Trophoblast cell (in vitro differentiated cells and primary cell): ENCODE results near the gene AGMO.

Experiments used
- DNase-seq, 2 donors: peaks; one replicate each; pipeline ENCODE4 v3.0.0-alpha.2; 2016
- H2AFZ ChIP-seq: 2 replicates; pipeline ENCODE4 v1.6.1; 2013; ENCODE audit warnings: low read length, moderate library complexity, mild to moderate bottlenecking; ENCODE audit not compliant: insufficient read depth, poor library complexity
- H2AK5ac ChIP-seq: 2 replicates; pipeline ENCODE4 v1.6.1; 2013; ENCODE audit warnings: mild to moderate bottlenecking, low read length
- H2BK120ac ChIP-seq: 2 replicates; pipeline ENCODE4 v1.6.1; 2013; ENCODE audit warnings: low read length, mild to moderate bottlenecking, moderate library complexity; ENCODE audit not compliant: insufficient read depth, poor library complexity
- H2BK12ac ChIP-seq: 2 replicates; pipeline ENCODE4 v1.6.1; 2013; ENCODE audit warnings: mild to moderate bottlenecking, low read length, moderate library complexity
- H2BK5ac ChIP-seq: 2 replicates; pipeline ENCODE4 v1.6.1; 2013; ENCODE audit warnings: low read length, low read depth, moderate library complexity, mild to moderate bottlenecking; ENCODE audit not compliant: poor library complexity
- H3K14ac ChIP-seq: 2 replicates; pipeline ENCODE4 v1.6.1; 2013; ENCODE audit warnings: mild to moderate bottlenecking, low read length
- H3K18ac ChIP-seq: 2 replicates; pipeline ENCODE4 v1.6.1; 2013; ENCODE audit warnings: mild to moderate bottlenecking, low read length
- H3K23ac ChIP-seq: 2 replicates; pipeline ENCODE4 v1.6.1; 2013; ENCODE audit warnings: low read length
- H3K27ac ChIP-seq: 2 replicates; pipeline ENCODE4 v1.5.1; 2013; ENCODE audit warnings: low read depth, mild to moderate bottlenecking, inconsistent platforms, low read length, moderate library complexity
- H3K27me3 ChIP-seq: 2 replicates; pipeline ENCODE4 v1.6.1; 2013; ENCODE audit warnings: inconsistent platforms, mild to moderate bottlenecking, low read length, moderate library complexity; ENCODE audit not compliant: insufficient read depth
- H3K36me3 ChIP-seq, 2 experiments: 1 replicate in 1 of 2; 2 replicates in 1 of 2; pipeline ENCODE4 v1.6.1; 2013; ENCODE audit warnings: low read length in 2 of 2, mild to moderate bottlenecking in 2 of 2, moderate library complexity in 1 of 2; ENCODE audit not compliant: insufficient read depth in 2 of 2, control insufficient read depth in 1 of 2
- H3K4ac ChIP-seq: 2 replicates; pipeline ENCODE4 v1.6.1; 2013; ENCODE audit warnings: low read depth, mild to moderate bottlenecking, low read length, moderate library complexity
- H3K4me1 ChIP-seq, 2 experiments: 1 replicate in 1 of 2; 2 replicates in 1 of 2; pipeline ENCODE4 v1.6.1; 2013; ENCODE audit warnings: low read length in 2 of 2, mild to moderate bottlenecking in 2 of 2, moderate library complexity in 1 of 2; ENCODE audit not compliant: insufficient read depth in 2 of 2, control insufficient read depth in 1 of 2
- H3K4me2 ChIP-seq: 2 replicates; pipeline ENCODE4 v1.6.1; 2013; ENCODE audit warnings: inconsistent platforms, mild to moderate bottlenecking, low read length, moderate library complexity
- H3K4me3 ChIP-seq: 2 replicates; pipeline ENCODE4 v1.5.1; 2013; ENCODE audit warnings: mild to moderate bottlenecking, low read depth, low read length, inconsistent platforms
- H3K79me1 ChIP-seq: one replicate; pipeline ENCODE4 v1.6.1; 2013; ENCODE audit warnings: low read length
- H3K79me2 ChIP-seq: 2 replicates; pipeline ENCODE4 v1.6.1; 2013; ENCODE audit warnings: low read length, mild to moderate bottlenecking; ENCODE audit not compliant: control insufficient read depth, insufficient read depth, poor library complexity
- H3K9ac ChIP-seq: 2 replicates; pipeline ENCODE4 v1.6.1; 2013; ENCODE audit warnings: mild to moderate bottlenecking, low read length
- H3K9me3 ChIP-seq: 2 replicates; pipeline ENCODE4 v1.6.1; 2013; ENCODE audit warnings: low read depth, mild to moderate bottlenecking, control low read depth, inconsistent platforms, low read length; ENCODE audit not compliant: insufficient read depth
- H4K12ac ChIP-seq: 2 replicates; pipeline ENCODE4 v1.6.1; 2013; ENCODE audit warnings: low read depth, mild to moderate bottlenecking, low read length, moderate library complexity
- H4K8ac ChIP-seq: 2 replicates; pipeline ENCODE4 v1.6.1; 2013; ENCODE audit warnings: low read depth, mild to moderate bottlenecking, low read length, moderate library complexity
- H4K91ac ChIP-seq: one replicate; pipeline ENCODE4 v1.6.1; 2013; ENCODE audit warnings: low read depth, mild to moderate bottlenecking, low read length, moderate library complexity
- WGBS: extraction: QIAGEN DNeasy Blood & Tissue Kit; methylation state at CpG from one replicate; pipeline ENCODE4 v1.1.7; 2013; ENCODE audit warnings: missing lambda C conversion rate; ENCODE audit not compliant: insufficient read length, insufficient coverage; ENCODE audit errors: extremely low coverage; 5-methylcytosine and 5-hydroxymethylcytosine counted together

Gene AGMO

DNA sequence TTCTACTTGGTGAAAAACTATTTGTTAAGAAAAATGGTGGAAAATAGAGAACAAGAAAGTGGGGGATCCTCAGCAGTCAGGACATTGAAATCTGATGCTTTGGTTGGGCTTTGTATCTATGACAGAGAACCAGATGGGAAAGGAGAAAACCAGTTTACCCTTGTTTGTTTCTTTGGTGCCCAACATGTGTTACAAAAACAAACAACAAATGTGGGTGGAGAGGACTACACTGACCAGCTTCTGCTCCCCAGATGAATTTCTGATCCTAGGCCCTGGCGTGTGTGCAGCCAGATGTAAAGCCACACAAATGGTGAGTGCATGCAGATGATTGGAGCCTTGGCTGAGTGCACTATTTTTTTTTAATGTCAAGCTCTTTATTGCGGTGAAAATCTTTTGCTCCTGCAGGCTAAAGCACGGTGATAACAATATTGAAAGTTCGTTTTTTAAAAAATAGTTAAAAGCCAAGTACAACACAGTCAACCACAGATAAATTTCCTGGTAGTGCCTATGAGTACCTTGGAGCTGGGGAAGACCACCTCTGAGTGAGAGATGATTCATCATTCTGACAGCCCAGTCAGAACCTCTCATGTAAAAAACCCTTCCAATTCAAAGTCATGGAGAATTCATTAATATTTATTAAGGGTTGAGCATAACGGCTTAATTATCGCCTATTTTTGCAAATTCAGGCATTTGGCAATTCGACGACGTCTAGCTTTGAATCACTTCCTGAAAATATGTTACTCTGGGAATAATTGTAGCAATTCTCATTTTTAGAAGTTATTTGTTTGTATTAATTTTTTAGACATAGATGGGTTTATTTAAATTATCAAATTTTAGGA is 163.7 kb downstream of the AGMO start:
- no peak for DNase-seq
- H3K4me1 ChIP-seq: no peaks in the 10 kb centered on the region
- H3K4me2 ChIP-seq: no peak overlapping the region
- no peak overlapping the region for H3K4ac ChIP-seq
- H3K18ac ChIP-seq: no peak overlapping the region
- H2BK12ac ChIP-seq: no peak overlapping the region
- no peaks in the 10 kb centered on the region for H3K79me1 ChIP-seq
- H3K4me3 ChIP-seq: no peak overlapping the region
- H3K23ac ChIP-seq: no peak overlapping the region
- no peak overlapping the region for H4K91ac ChIP-seq
- no peak overlapping the region for H3K27ac ChIP-seq
- H2AK5ac ChIP-seq: no peak overlapping the region
- no peak overlapping the region for H2AFZ ChIP-seq
- no peaks in the 10 kb centered on the region for H3K27me3 ChIP-seq
- no peaks in the 10 kb centered on the region for H3K79me2 ChIP-seq
- no CpG with 5 or more reads among the region's 9 CpGs for WGBS
- H2BK120ac ChIP-seq: no peak overlapping the region
- H3K14ac ChIP-seq: no peak overlapping the region
- no peak overlapping the region for H4K8ac ChIP-seq
- no peaks in the 10 kb centered on the region for H3K36me3 ChIP-seq
- H4K12ac ChIP-seq: no peak overlapping the region
- H3K9me3 ChIP-seq: peaks cover 3% of the 10 kb centered on the region
- H3K9ac ChIP-seq: no peak overlapping the region
- H2BK5ac ChIP-seq: no peak overlapping the region

- no peak overlapping the region for H2AFZ ChIP-seq
- H3K27me3 ChIP-seq: no peaks in the 10 kb centered on the region
- H3K79me2 ChIP-seq: no peaks in the 10 kb centered on the region
- H3K18ac ChIP-seq: no peak overlapping the region
- H3K79me1 ChIP-seq: no peaks in the 10 kb centered on the region
- no CpG with 5 or more reads among the region's 43 CpGs for WGBS
- no peak overlapping the region for H4K91ac ChIP-seq
- H3K9ac ChIP-seq: no peak overlapping the region
- no peak overlapping the region for H3K27ac ChIP-seq
- H3K36me3 ChIP-seq: no peaks in the 10 kb centered on the region
- no peak overlapping the region for H2BK12ac ChIP-seq
- no peaks in the 10 kb centered on the region for H3K4me1 ChIP-seq
- H3K23ac ChIP-seq: no peak overlapping the region
- H3K4me3 ChIP-seq: no peak overlapping the region
- no peak overlapping the region for H2BK120ac ChIP-seq
- peaks cover 3% of the 10 kb centered on the region for H3K9me3 ChIP-seq
- H3K14ac ChIP-seq: no peak overlapping the region
- H4K12ac ChIP-seq: no peak overlapping the region
- no peak overlapping the region for H3K4ac ChIP-seq
- no peak overlapping the region for H3K4me2 ChIP-seq
- no peak for DNase-seq
- no peak overlapping the region for H2BK5ac ChIP-seq
- H2AK5ac ChIP-seq: no peak overlapping the region
- no peak overlapping the region for H4K8ac ChIP-seq
Observed at GRCh38 chr7:15397159-15397550, 164.7 kb downstream of the AGMO start.

- Histone ChIP-seq H3K4me3 (no peak overlapping the region), H3K36me3 (no peaks in the 10 kb centered on the region), H2AFZ (no peak overlapping the region), H3K14ac (no peak overlapping the region), H3K79me2 (no peaks in the 10 kb centered on the region), H3K23ac (no peak overlapping the region), H2BK12ac (no peak overlapping the region), H3K9me3 (peaks cover 3% of the 10 kb centered on the region), H3K27ac (no peak overlapping the region), H3K27me3 (no peaks in the 10 kb centered on the region), H2AK5ac (no peak overlapping the region), H3K4me2 (no peak overlapping the region), H2BK120ac (no peak overlapping the region), H3K4me1 (no peaks in the 10 kb centered on the region), H3K18ac (no peak overlapping the region), H3K9ac (no peak overlapping the region), H4K91ac (no peak overlapping the region), H4K12ac (no peak overlapping the region), H3K4ac (no peak overlapping the region), H4K8ac (no peak overlapping the region), H2BK5ac (no peak overlapping the region), H3K79me1 (no peaks in the 10 kb centered on the region)
- WGBS: no CpG with 5 or more reads among the region's 24 CpGs
- DNase-seq: no peak
Observed at GRCh38 chr7:15396210-15397158, 165.3 kb downstream of the AGMO start.

- no peak overlapping the region for H2AK5ac ChIP-seq
- H3K27me3 ChIP-seq: no peaks in the 10 kb centered on the region
- H3K79me1 ChIP-seq: no peaks in the 10 kb centered on the region
- H2BK12ac ChIP-seq: no peak overlapping the region
- no peak overlapping the region for H2AFZ ChIP-seq
- no peak overlapping the region for H3K14ac ChIP-seq
- H3K23ac ChIP-seq: no peak overlapping the region
- no peaks in the 10 kb centered on the region for H3K4me1 ChIP-seq
- H3K18ac ChIP-seq: no peak overlapping the region
- no peak overlapping the region for H3K4ac ChIP-seq
- H4K91ac ChIP-seq: no peak overlapping the region
- no peak overlapping the region for H3K4me3 ChIP-seq
- no peak overlapping the region for H3K9ac ChIP-seq
- no peak overlapping the region for H3K4me2 ChIP-seq
- H4K12ac ChIP-seq: no peak overlapping the region
- H3K36me3 ChIP-seq: no peaks in the 10 kb centered on the region
- H3K27ac ChIP-seq: no peak overlapping the region
- no peak overlapping the region for H2BK120ac ChIP-seq
- no peak for DNase-seq
- H3K79me2 ChIP-seq: no peaks in the 10 kb centered on the region
- no CpG with 5 or more reads among the region's 1 CpG for WGBS
- H2BK5ac ChIP-seq: no peak overlapping the region
- H4K8ac ChIP-seq: no peak overlapping the region
- no peaks in the 10 kb centered on the region for H3K9me3 ChIP-seq
Observed at GRCh38 chr7:15389073-15389472, 172.7 kb downstream of the AGMO start.
